GM23338 (cell line): ENCODE results near the gene USP5. TPM values are rescaled to one million over a fixed set of nuclear protein-coding genes. Genes with fewer than 3 reads are reported as not detected.

Experiments
- ATAC-seq: fragments of 200-7000 bp; cut with Tn5 transposase; 3 replicates; pipeline ENCODE4 v1.9.1; 2020
- DNase-seq: peaks from one replicate; pipeline ENCODE4 v3.0.0-alpha.2; 2015; ENCODE audit warnings: low spot score
- H2AFZ ChIP-seq: fragments of 200-600 bp; sonication (generic); 2 replicates; pipeline ENCODE4 v1.8.0; 2016; ENCODE audit warnings: antibody characterized with exemption, mild to moderate bottlenecking, moderate library complexity
- H3F3A ChIP-seq: fragments of 200-600 bp; sonication (generic); replicated peaks from 2 replicates; pipeline ENCODE4 v1.8.0; 2017; ENCODE audit warnings: antibody characterized with exemption, mixed run types, low read depth
- H3K27ac ChIP-seq: fragments of 200-600 bp; sonication (generic); 2 replicates; pipeline ENCODE4 v1.6.1; 2016; ENCODE audit warnings: low read depth
- H3K27me3 ChIP-seq: fragments of 200-600 bp; sonication (generic); 2 replicates; pipeline ENCODE4 v1.8.0; 2016; ENCODE audit warnings: mild to moderate bottlenecking, mixed run types, moderate library complexity; ENCODE audit not compliant: insufficient read depth
- H3K36me3 ChIP-seq: fragments of 200-600 bp; sonication (generic); 2 replicates; pipeline ENCODE4 v1.8.0; 2016; ENCODE audit warnings: mild to moderate bottlenecking; ENCODE audit not compliant: insufficient read depth
- H3K4me1 ChIP-seq: fragments of 200-600 bp; sonication (generic); 2 replicates; pipeline ENCODE4 v1.8.0; 2016; ENCODE audit warnings: mild to moderate bottlenecking, moderate library complexity; ENCODE audit not compliant: insufficient read depth
- H3K4me2 ChIP-seq: fragments of 200-600 bp; sonication (generic); 2 replicates; pipeline ENCODE4 v1.7.1; 2017; ENCODE audit warnings: mixed run types
- H3K4me3 ChIP-seq: fragments of 200-600 bp; sonication (generic); 2 replicates; pipeline ENCODE4 v1.6.1; 2016; ENCODE audit warnings: mixed run types
- H3K79me2 ChIP-seq: fragments of 200-600 bp; sonication (generic); replicated peaks from 2 replicates; pipeline ENCODE4 v1.8.0; 2017; ENCODE audit warnings: mild to moderate bottlenecking; ENCODE audit not compliant: insufficient read depth
- H3K9me2 ChIP-seq: fragments of 200-600 bp; sonication (generic); 2 replicates; pipeline ENCODE4 v1.8.0; 2017; ENCODE audit not compliant: insufficient read depth
- H4K20me1 ChIP-seq: fragments of 200-600 bp; sonication (generic); replicated peaks from 2 replicates; pipeline ENCODE4 v1.8.0; 2017; ENCODE audit warnings: mild to moderate bottlenecking; ENCODE audit not compliant: insufficient read depth
- H3K27ac Mint-ChIP-seq: 2 replicates; pipeline ENCODE4 v1.8.0; 2020; ENCODE audit warnings: inconsistent platforms, mild to moderate bottlenecking, moderate library complexity, mixed read lengths
- H3K27me3 Mint-ChIP-seq: 3 replicates; pipeline ENCODE4 v1.8.0; 2022; ENCODE audit warnings: low read depth, mild to moderate bottlenecking, moderate library complexity, mixed read lengths, inconsistent platforms; ENCODE audit not compliant: insufficient read depth, poor library complexity
- H3K36me3 Mint-ChIP-seq: 3 replicates; pipeline ENCODE4 v1.8.0; 2021; ENCODE audit warnings: low read depth, mild to moderate bottlenecking, inconsistent platforms, moderate library complexity, mixed read lengths
- H3K4me1 Mint-ChIP-seq: 3 replicates; pipeline ENCODE4 v1.8.0; 2020; ENCODE audit warnings: mild to moderate bottlenecking, inconsistent platforms, mixed read lengths
- H3K4me3 Mint-ChIP-seq: 3 replicates; pipeline ENCODE4 v1.8.0; 2021; ENCODE audit warnings: moderate library complexity, mild to moderate bottlenecking, inconsistent platforms, mixed read lengths
- H3K9me3 Mint-ChIP-seq: 3 replicates; pipeline ENCODE4 v1.8.0; 2020; ENCODE audit warnings: moderate library complexity, mild to moderate bottlenecking, inconsistent platforms, mixed read lengths
- CREB1 ChIP-seq: fragments of 250-450 bp; sonication (Bioruptor Pico); IDR thresholded peaks from 2 replicates; pipeline ENCODE4 v1.5.0; 2020; ENCODE audit warnings: low read depth, mild to moderate bottlenecking, moderate library complexity
- CTCF ChIP-seq, 2 experiments: fragments of 200-600 bp in 1 of 2; sonication (generic) in 1 of 2; conservative IDR thresholded peaks; 2 replicates each; pipeline versions ENCODE4 v1.5.1 to v1.6.1; 2016 to 2017; ENCODE audit warnings: antibody characterized with exemption in 2 of 2, low read depth in 2 of 2, mild to moderate bottlenecking in 2 of 2, moderate library complexity in 1 of 2
- EZH2 ChIP-seq: fragments of 200-600 bp; sonication (generic); IDR thresholded peaks from one replicate; pipeline ENCODE4 v1.8.0; 2017; ENCODE audit warnings: antibody characterized with exemption, mild to moderate bottlenecking, low read depth; ENCODE audit not compliant: unreplicated experiment
- EZH2phosphoT487 ChIP-seq: fragments of 200-600 bp; sonication (generic); IDR thresholded peaks from one replicate; pipeline ENCODE4 v1.8.1; 2018; ENCODE audit warnings: antibody characterized with exemption; ENCODE audit not compliant: unreplicated experiment
- JUNB ChIP-seq: IDR thresholded peaks from one replicate; pipeline ENCODE4 v1.6.1; 2016; ENCODE audit warnings: antibody characterized with exemption; ENCODE audit not compliant: unreplicated experiment
- POLR2AphosphoS5 ChIP-seq: IDR thresholded peaks from 2 replicates; pipeline ENCODE4 v1.6.1; 2016; ENCODE audit warnings: antibody characterized with exemption, low read depth
- STAT1 ChIP-seq: IDR thresholded peaks from one replicate; pipeline ENCODE4 v1.6.1; 2016; ENCODE audit warnings: antibody characterized with exemption; ENCODE audit not compliant: unreplicated experiment
- ZNF331 ChIP-seq: fragments of 250-450 bp; sonication (Bioruptor Pico); IDR thresholded peaks from 2 replicates; pipeline ENCODE4 v1.5.0; 2020; ENCODE audit warnings: low read depth, mild to moderate bottlenecking, moderate library complexity
- ZNF462 ChIP-seq: fragments of 250-450 bp; sonication (Bioruptor Pico); IDR thresholded peaks from 2 replicates; pipeline ENCODE4 v1.5.0; 2020; ENCODE audit warnings: mild to moderate bottlenecking, moderate library complexity
- polyA plus RNA-seq: library from polyadenylated mRNA; unstranded; fragments of >200 nt; fragmentation: Nextera tagmentation; extraction: Ambion mirVana; gene quantifications from 2 replicates; pipeline ENCODE4 v1.2.1, GENCODE V29; 2016
- total RNA-seq: library from RNA; depleted of rRNA; stranded (reverse); fragments of >200 nt; shearing (Covaris generic); gene quantifications from 2 replicates; pipeline ENCODE4 v1.2.3, GENCODE V29; 2014
- TF ChIP-seq, protein P1 (sequence below): IDR thresholded peaks from one replicate; pipeline ENCODE4 v1.6.1; 2018; ENCODE audit warnings: antibody characterized with exemption; ENCODE audit not compliant: unreplicated experiment
- TF ChIP-seq, protein P2 (sequence below): IDR thresholded peaks from 2 replicates; pipeline ENCODE4 v1.6.1; 2016; ENCODE audit warnings: antibody characterized with exemption

Gene USP5
- total and polyA plus RNA-seq, 2 experiments from 2014 or later = 35.1 to 109 TPM

DNA sequence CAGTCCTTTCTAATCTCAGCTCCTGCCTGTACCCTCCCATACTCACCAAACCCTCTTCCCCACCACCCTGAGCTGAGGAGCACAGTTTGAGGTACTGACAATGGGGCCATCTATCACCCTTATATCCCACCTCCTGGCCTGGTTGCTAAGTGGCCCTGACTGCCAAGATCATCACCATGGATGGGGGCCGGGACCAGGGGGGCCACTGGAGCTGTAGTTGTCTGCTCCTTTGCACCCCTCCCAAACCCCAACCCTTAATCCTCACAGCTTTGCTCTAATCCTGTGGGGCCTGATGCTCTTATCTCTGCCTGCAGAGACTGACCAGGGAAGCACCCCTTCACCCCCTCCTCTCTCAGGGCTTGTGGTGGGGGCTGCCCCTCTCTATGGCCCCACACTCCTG lies 11.6 kb upstream of the USP5 start:
- no peaks in the 10 kb centered on the region for H3K9me2 ChIP-seq
- H3K4me3 Mint-ChIP-seq = peak overlapping the region; percentile 12; the same call in 1 of the 3 replicates
- H3K36me3 ChIP-seq = peaks cover 13% of the 10 kb centered on the region

More for the DNA sequence above, 11.6 kb upstream of the USP5 start:
- H4K20me1 ChIP-seq = no peaks in the 10 kb centered on the region; the same call in 1 of the 2 replicates
- no peaks in the 10 kb centered on the region for H3K9me3 Mint-ChIP-seq
- peaks cover 22% of the 10 kb centered on the region for H3K27me3 Mint-ChIP-seq
- TF ChIP-seq CREB1 (CRISPR knock-in tag) (no peak), EZH2phosphoT487 (no peak), ZNF462 (no peak), EZH2 (no peak), ZNF331 (CRISPR knock-in tag) (no peak), POLR2AphosphoS5 (no peak), CTCF (conservative IDR thresholded peaks at IDR 0.05; ENCODE audit: low read depth in 2 of 2) (no peak), JUNB (no peak), STAT1 (no peak)
- TF ChIP-seq, protein P1, sequence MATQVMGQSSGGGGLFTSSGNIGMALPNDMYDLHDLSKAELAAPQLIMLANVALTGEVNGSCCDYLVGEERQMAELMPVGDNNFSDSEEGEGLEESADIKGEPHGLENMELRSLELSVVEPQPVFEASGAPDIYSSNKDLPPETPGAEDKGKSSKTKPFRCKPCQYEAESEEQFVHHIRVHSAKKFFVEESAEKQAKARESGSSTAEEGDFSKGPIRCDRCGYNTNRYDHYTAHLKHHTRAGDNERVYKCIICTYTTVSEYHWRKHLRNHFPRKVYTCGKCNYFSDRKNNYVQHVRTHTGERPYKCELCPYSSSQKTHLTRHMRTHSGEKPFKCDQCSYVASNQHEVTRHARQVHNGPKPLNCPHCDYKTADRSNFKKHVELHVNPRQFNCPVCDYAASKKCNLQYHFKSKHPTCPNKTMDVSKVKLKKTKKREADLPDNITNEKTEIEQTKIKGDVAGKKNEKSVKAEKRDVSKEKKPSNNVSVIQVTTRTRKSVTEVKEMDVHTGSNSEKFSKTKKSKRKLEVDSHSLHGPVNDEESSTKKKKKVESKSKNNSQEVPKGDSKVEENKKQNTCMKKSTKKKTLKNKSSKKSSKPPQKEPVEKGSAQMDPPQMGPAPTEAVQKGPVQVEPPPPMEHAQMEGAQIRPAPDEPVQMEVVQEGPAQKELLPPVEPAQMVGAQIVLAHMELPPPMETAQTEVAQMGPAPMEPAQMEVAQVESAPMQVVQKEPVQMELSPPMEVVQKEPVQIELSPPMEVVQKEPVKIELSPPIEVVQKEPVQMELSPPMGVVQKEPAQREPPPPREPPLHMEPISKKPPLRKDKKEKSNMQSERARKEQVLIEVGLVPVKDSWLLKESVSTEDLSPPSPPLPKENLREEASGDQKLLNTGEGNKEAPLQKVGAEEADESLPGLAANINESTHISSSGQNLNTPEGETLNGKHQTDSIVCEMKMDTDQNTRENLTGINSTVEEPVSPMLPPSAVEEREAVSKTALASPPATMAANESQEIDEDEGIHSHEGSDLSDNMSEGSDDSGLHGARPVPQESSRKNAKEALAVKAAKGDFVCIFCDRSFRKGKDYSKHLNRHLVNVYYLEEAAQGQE = no peak
- TF ChIP-seq, protein P2, sequence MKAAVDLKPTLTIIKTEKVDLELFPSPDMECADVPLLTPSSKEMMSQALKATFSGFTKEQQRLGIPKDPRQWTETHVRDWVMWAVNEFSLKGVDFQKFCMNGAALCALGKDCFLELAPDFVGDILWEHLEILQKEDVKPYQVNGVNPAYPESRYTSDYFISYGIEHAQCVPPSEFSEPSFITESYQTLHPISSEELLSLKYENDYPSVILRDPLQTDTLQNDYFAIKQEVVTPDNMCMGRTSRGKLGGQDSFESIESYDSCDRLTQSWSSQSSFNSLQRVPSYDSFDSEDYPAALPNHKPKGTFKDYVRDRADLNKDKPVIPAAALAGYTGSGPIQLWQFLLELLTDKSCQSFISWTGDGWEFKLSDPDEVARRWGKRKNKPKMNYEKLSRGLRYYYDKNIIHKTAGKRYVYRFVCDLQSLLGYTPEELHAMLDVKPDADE = no peak
- H3K4me1 ChIP-seq = peaks cover 5% of the 10 kb centered on the region; the same call in 1 of the 2 replicates
- H3K4me1 Mint-ChIP-seq = peaks cover 18% of the 10 kb centered on the region
- DNase-seq = no peak
- H3F3A ChIP-seq = peaks cover 2% of the 10 kb centered on the region; the same call in 1 of the 2 replicates
- H3K27ac Mint-ChIP-seq = no peak overlapping the region
- no peaks in the 10 kb centered on the region for H3K79me2 ChIP-seq
- H2AFZ ChIP-seq = no peak overlapping the region
- H3K27ac ChIP-seq = no peak overlapping the region
- no peak for ATAC-seq
- H3K4me2 ChIP-seq = no peak overlapping the region
- H3K36me3 Mint-ChIP-seq = peaks cover 69% of the 10 kb centered on the region
- no peaks in the 10 kb centered on the region for H3K27me3 ChIP-seq
- no peak overlapping the region for H3K4me3 ChIP-seq
